NCI-H1417 treated with DMSO at 0.1 percent for 48 hours (cell line): ENCODE results near the gene CAMTA1.

Experiments used
- DNase-seq: peaks from one replicate; lab custom pipeline; 2025; lab: John Stamatoyannopoulos, UW

The CAMTA1 gene

GRCh38 chr1:7387053-7387927, 602.0 kb downstream of the CAMTA1 start:
- no peak for DNase-seq

DNA sequence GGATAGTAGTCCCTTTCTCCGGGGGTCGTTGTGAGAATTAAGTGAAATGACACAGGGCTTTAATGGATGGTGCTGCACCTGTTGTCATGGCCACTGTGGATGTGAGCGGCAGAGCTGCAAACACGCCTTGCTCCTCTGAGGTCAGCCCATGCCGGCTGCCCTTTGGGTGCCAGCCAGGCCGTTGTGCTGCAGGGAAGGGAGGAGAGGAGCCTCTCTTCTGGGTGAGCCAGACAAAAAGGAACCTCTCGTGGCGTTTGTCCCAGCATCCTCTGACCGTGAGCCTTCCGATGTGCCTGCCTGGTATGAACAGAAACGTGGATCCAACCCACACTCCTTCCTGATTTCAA, 602.9 kb downstream of the CAMTA1 start:
- no peak for DNase-seq

DNA sequence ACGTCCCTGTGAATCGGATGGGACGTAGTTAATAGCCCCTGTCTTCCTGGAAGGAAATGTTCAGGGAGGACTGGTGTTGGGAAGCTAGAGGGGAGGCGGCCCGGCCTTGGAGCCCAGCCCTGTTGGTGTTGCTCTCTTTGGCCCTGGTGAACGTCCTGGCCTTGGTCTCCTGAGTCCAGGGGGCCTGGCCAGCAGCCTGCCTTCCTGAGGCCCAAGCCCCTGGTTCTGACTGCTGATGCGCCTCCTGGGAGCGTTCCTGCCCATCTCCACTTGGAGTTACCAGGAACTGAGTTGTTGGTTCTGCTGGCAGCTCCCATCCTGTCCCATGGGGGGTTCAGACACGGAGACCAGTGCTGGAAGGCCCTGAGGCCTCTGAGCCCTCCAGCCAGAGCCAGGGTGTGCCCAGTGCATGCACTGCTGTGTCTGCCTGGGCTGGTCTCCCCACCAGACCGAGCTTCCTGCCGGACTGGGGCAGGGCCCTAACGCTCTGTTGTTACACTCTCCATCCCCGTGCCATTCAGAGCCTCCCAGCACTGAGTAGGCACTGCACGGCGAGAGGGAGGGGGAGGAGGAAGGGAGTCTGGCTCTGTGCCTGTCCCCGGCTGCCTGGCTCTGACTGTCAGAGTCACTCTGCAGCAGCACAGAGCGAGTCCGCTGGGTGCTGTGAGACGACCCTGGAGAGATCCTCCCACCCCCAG, 603.4 kb downstream of the CAMTA1 start:
- DNase-seq = no peak

- DNase-seq = no peak
These were observed 604.1 kb downstream of the CAMTA1 start for GRCh38 chr1:7389201-7389905.

GRCh38 chr1:7389906-7390603, 604.8 kb downstream of the CAMTA1 start:
- no peak for DNase-seq

- DNase-seq = no peak
These were observed 605.3 kb downstream of the CAMTA1 start for GRCh38 chr1:7390604-7391000.

- no peak for DNase-seq
These were observed 607.9 kb downstream of the CAMTA1 start for GRCh38 chr1:7393136-7393535.

GRCh38 chr1:7395251-7395650, 610.0 kb downstream of the CAMTA1 start:
- no peak for DNase-seq

GRCh38 chr1:7398982-7399381, 613.7 kb downstream of the CAMTA1 start:
- no peak for DNase-seq

GRCh38 chr1:7399514-7400125, 614.4 kb downstream of the CAMTA1 start:
- DNase-seq = no peak

DNA sequence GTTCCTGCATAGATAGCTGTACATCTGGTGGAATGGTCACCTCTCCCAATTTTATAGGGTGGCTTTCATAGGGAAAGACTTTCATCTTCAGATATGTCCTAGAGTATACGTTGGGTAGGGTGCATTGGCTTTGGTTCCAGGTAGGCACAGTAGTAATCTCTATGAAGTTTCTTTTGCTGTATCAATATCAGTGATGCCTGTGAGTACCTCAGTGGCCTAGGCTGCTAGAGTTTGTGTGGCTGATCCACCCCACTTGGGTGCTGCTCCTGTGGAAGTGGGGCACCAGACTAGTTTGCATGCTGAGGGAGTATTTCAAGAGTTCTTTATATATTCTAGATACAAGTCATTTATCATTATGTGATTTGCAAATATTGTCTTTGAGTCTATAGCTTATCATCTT, 615.3 kb downstream of the CAMTA1 start:
- DNase-seq = no peak

GRCh38 chr1:7401814-7402547, 616.7 kb downstream of the CAMTA1 start:
- no peak for DNase-seq

- DNase-seq = no peak
These were observed 617.2 kb downstream of the CAMTA1 start for GRCh38 chr1:7402548-7402850.

GRCh38 chr1:7403265-7404045, 618.2 kb downstream of the CAMTA1 start:
- DNase-seq = no peak

DNA sequence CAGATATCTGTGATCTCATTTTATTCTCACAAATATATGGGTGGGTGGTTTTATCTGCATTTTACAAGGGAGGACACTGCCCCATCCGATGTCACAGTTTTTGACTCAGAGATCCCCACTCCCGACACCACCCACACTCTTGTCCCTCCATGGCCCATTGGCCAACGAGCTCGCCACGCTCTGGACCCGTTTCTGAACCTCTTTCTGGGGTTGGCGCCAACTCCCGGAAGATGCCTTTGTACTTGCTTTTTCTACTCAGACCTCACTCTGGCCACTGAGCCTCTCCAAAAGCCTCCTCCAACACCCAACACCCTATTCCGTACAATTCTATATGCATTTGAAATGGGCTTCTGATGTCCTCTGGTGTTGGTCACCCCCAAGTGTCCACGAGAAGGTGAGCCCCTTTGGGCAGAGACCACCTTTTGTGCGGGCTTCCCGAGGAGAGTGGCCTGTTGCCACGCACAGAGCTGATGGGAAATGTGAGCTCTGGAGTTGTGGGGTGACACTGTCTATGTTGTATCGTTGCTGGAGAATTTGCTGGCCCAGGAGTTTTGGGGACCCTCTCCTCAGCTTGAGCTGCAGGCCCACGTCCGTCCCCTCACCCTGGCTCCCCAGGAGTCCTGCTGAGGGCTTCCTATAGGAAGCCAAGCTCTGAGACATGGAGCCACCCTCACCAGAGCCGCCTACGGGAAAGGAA, 618.9 kb downstream of the CAMTA1 start:
- no peak for DNase-seq

DNA sequence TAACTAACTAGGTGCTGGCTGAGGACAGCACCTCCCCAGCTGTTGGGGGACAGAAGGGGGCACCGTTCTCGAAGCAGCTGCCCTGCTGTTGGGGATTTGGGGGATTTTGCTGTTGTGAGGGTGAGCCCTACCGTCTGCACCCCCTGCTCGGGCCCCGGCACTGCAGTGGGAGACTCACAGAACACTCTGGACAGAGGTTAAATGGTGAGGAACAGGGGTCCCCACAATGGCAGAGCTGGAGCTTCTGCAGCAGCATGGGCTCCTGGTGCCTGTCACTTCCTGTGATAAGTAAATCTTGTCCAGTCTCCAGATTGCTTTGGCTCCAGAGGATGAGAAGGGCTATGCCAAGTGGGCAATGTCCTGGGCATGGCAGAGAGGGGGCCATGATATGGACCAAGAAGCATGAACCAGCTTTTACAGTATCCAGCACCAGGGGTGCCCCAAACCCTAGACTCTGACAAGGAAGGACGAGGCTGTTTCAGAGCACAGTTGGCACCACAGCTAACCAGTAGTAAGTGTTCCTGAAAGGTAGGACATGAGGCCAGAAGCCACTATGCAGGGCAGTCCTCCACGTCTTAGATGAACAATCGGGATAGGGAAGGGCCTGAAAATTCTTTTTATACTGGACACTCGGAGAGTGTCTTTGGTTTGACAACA, 620.7 kb downstream of the CAMTA1 start:
- no peak for DNase-seq

- DNase-seq = no peak
These were observed 621.6 kb downstream of the CAMTA1 start for GRCh38 chr1:7406641-7407543.

DNA sequence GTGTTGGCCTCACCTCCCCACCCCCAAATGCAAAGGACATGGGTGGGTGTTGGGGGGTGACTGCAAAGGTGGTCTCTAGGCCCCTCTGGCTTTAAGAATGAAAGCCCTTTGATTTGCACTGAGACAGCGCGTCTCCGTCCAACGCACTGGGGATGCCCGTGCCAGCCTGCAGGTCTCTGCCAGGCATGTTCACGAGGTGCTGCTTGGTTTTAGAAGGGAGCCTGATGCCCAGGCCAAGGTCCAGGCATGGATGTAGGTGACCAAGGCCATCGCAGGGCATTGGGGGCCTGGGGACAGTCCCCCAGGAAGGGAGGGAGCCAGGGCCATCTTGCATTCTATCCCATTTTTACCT, 622.3 kb downstream of the CAMTA1 start:
- no peak for DNase-seq
